ENCODE data around the gene PCDHA11.
"Not testable (repeated sequence)": the region's sequence is repeated elsewhere in the genome, so short reads cannot be mapped to it uniquely, and the experiment has no call there.

Gene PCDHA11

GRCh38 chr5:140869555-140869886, 764 bp downstream of the PCDHA11 start:
- H3K36me3 ChIP-seq (ENCODE audit: control insufficient read depth, insufficient read depth, low read length) = no peaks in the 10 kb centered on the region
- H3K79me2 ChIP-seq = no peaks in the 10 kb centered on the region
- TF ChIP-seq CTCF (IDR thresholded peaks at IDR 0.05) = no peak
- no peak overlapping the region for H3K4me2 ChIP-seq (ENCODE audit: low read length)
- no peak overlapping the region for H2AFZ ChIP-seq
- no peaks in the 10 kb centered on the region for H3K27me3 ChIP-seq (ENCODE audit: control insufficient read depth, insufficient read depth, low read length)
- peak overlapping the region; percentile 4 for H3K27ac ChIP-seq
- no peak overlapping the region for H3K4me3 ChIP-seq (ENCODE audit: low read depth, low read length)
- H3K9me3 ChIP-seq (ENCODE audit: control insufficient read depth, low read length) = peaks cover 3% of the 10 kb centered on the region
- H3K4me1 ChIP-seq = no peaks in the 10 kb centered on the region
- no peak overlapping the region for H3K9ac ChIP-seq

GRCh38 chr5:140870221-140871201, 1.8 kb downstream of the PCDHA11 start:
- H3K4me3 ChIP-seq (ENCODE audit: low read depth, low read length) = no peak overlapping the region
- peaks cover 3% of the 10 kb centered on the region for H3K9me3 ChIP-seq (ENCODE audit: control insufficient read depth, low read length)
- H3K9ac ChIP-seq = no peak overlapping the region
- H3K4me2 ChIP-seq (ENCODE audit: low read length) = no peak overlapping the region
- no peaks in the 10 kb centered on the region for H3K36me3 ChIP-seq (ENCODE audit: control insufficient read depth, insufficient read depth, low read length)
- H3K27ac ChIP-seq = no peak overlapping the region
- H3K27me3 ChIP-seq (ENCODE audit: control insufficient read depth, insufficient read depth, low read length) = no peaks in the 10 kb centered on the region
- H3K79me2 ChIP-seq = no peaks in the 10 kb centered on the region
- H2AFZ ChIP-seq = no peak overlapping the region
- no peak for TF ChIP-seq CTCF (IDR thresholded peaks at IDR 0.05)
- H3K4me1 ChIP-seq = no peaks in the 10 kb centered on the region

GRCh38 chr5:140875085-140876065, 6.6 kb downstream of the PCDHA11 start, which contains the start of gene PCDHA12:
PCDHA12 (plus strand) TSS chr5:140875308; CDS start chr5:140875473, 165 bp downstream.
- Histone ChIP-seq H3K27ac (peak within 1 kb of the TSS; percentile 62), H3K4me1 (no peaks in the 10 kb centered on the region), H3K79me2 (no peaks in the 10 kb centered on the region), H3K4me2 (ENCODE audit: low read length) (no peak within 1 kb of the TSS), H3K27me3 (ENCODE audit: control insufficient read depth, insufficient read depth, low read length) (no peaks in the 10 kb centered on the region), H3K36me3 (ENCODE audit: control insufficient read depth, insufficient read depth, low read length) (no peaks in the 10 kb centered on the region), H3K9ac (no peak within 1 kb of the TSS), H2AFZ (peak within 1 kb of the TSS; percentile 65), H3K4me3 (ENCODE audit: low read depth, low read length) (no peak within 1 kb of the TSS), H3K9me3 (ENCODE audit: control insufficient read depth, low read length) (no peaks in the 10 kb centered on the region)
- TF ChIP-seq CTCF (IDR thresholded peaks at IDR 0.05) = peak; percentile 31

- not testable (repeated sequence) for H3K36me3 ChIP-seq (ENCODE audit: control insufficient read depth, insufficient read depth, low read length); H3K27me3 ChIP-seq (ENCODE audit: control insufficient read depth, insufficient read depth, low read length); H3K4me3 ChIP-seq (ENCODE audit: low read depth, low read length); H3K4me1 ChIP-seq; H3K9ac ChIP-seq; H3K79me2 ChIP-seq; H3K4me2 ChIP-seq (ENCODE audit: low read length); H3K27ac ChIP-seq; H2AFZ ChIP-seq; H3K9me3 ChIP-seq (ENCODE audit: control insufficient read depth, low read length)
Observed at GRCh38 chr5:140876541-140877261, 7.9 kb downstream of the PCDHA11 start.

Measured in parathyroid adenoma (tissue), 2 donors.